ENCODE results near the gene AP1B1.

AP1B1 gene

GRCh38 chr22:29277927-29278326 is 110.4 kb downstream of the AP1B1 start:
- Mint-ChIP-seq H3K4me1 (peaks cover 55% of the 10 kb centered on the region), H3K27me3 (no peaks in the 10 kb centered on the region), H3K9me3 (no peaks in the 10 kb centered on the region), H3K4me3 (no peak overlapping the region), H3K27ac (ENCODE audit: low read depth) (no peak overlapping the region), H3K36me3 (ENCODE audit: insufficient read depth) (peaks cover 92% of the 10 kb centered on the region)
- ATAC-seq (replicated peaks; ENCODE audit: extremely low read depth, poor library complexity, severe bottlenecking) (no peak), DNase-seq (ENCODE audit: low spot score in 2 of 2) (no peak)

All from central memory CD8-positive, alpha-beta T cell (primary cell).